H9 (cell line): ENCODE measurements around the gene GSTP1. TPM values are rescaled to one million over a fixed set of nuclear protein-coding genes. Genes with fewer than 3 reads are reported as not detected.

Experiments used
- DNase-seq: peaks from one replicate; pipeline ENCODE4 v3.0.0-alpha.2; 2017
- H2AFZ ChIP-seq: one replicate; pipeline ENCODE4 v1.6.1; 2013; ENCODE audit warnings: mild to moderate bottlenecking, low read length, control low read depth, moderate library complexity
- H2AK5ac ChIP-seq: 2 replicates; pipeline ENCODE4 v1.6.1; 2013; ENCODE audit warnings: low read length, control low read depth, mixed read lengths; ENCODE audit not compliant: insufficient read length
- H2BK120ac ChIP-seq: one replicate; pipeline ENCODE4 v1.6.1; 2013; ENCODE audit warnings: low read depth, mild to moderate bottlenecking, low read length, control low read depth, inconsistent platforms; ENCODE audit not compliant: poor library complexity, severe bottlenecking
- H2BK12ac ChIP-seq: 2 replicates; pipeline ENCODE4 v1.6.1; 2013; ENCODE audit warnings: low read length, control low read depth, mixed read lengths, low read depth; ENCODE audit not compliant: insufficient read length
- H2BK15ac ChIP-seq: 2 replicates; pipeline ENCODE4 v1.6.1; 2013; ENCODE audit warnings: low read depth, low read length, control low read depth
- H2BK20ac ChIP-seq: one replicate; pipeline ENCODE4 v1.6.1; 2013; ENCODE audit warnings: low read depth, mild to moderate bottlenecking, low read length, control low read depth, inconsistent platforms; ENCODE audit not compliant: poor library complexity, severe bottlenecking
- H2BK5ac ChIP-seq: 2 replicates; pipeline ENCODE4 v1.6.1; 2013; ENCODE audit warnings: low read length, control low read depth, mixed read lengths; ENCODE audit not compliant: insufficient read length
- H3K14ac ChIP-seq: 2 replicates; pipeline ENCODE4 v1.6.1; 2013; ENCODE audit warnings: low read length, control low read depth; ENCODE audit not compliant: insufficient read depth
- H3K18ac ChIP-seq: 2 replicates; pipeline ENCODE4 v1.6.1; 2013; ENCODE audit warnings: low read depth, mild to moderate bottlenecking, mixed read lengths, low read length, control low read depth; ENCODE audit not compliant: insufficient read length
- H3K23ac ChIP-seq: 2 replicates; pipeline ENCODE4 v1.6.1; 2013; ENCODE audit warnings: low read length, control low read depth, mixed read lengths, low read depth; ENCODE audit not compliant: insufficient read length
- H3K23me2 ChIP-seq: 2 replicates; pipeline ENCODE4 v1.6.1; 2013; ENCODE audit warnings: low read depth, mild to moderate bottlenecking, mixed read lengths, low read length, control low read depth; ENCODE audit not compliant: insufficient read length, poor library complexity, severe bottlenecking
- H3K27ac ChIP-seq: 2 replicates; pipeline ENCODE4 v1.5.1; 2013; ENCODE audit warnings: low read length, control low read depth, mixed read lengths, low read depth; ENCODE audit not compliant: insufficient read length
- H3K27me3 ChIP-seq: 2 replicates; pipeline ENCODE4 v1.6.1; 2013; ENCODE audit warnings: low read length, control low read depth, inconsistent platforms; ENCODE audit not compliant: insufficient read depth
- H3K4ac ChIP-seq: 2 replicates; pipeline ENCODE4 v1.6.1; 2013; ENCODE audit warnings: low read depth, mild to moderate bottlenecking, control low read depth, inconsistent platforms, low read length, moderate library complexity
- H3K4me1 ChIP-seq: 2 replicates; pipeline ENCODE4 v1.6.1; 2013; ENCODE audit warnings: low read length, control low read depth, inconsistent platforms; ENCODE audit not compliant: insufficient read depth
- H3K4me2 ChIP-seq: 2 replicates; pipeline ENCODE4 v1.6.1; 2013; ENCODE audit warnings: low read length, control low read depth, mixed read lengths; ENCODE audit not compliant: insufficient read length, insufficient read depth
- H3K56ac ChIP-seq: 2 replicates; pipeline ENCODE4 v1.6.1; 2013; ENCODE audit warnings: low read depth, mild to moderate bottlenecking, mixed read lengths, low read length, control low read depth; ENCODE audit not compliant: insufficient read length
- H3K79me1 ChIP-seq: 2 replicates; pipeline ENCODE4 v1.6.1; 2013; ENCODE audit warnings: low read depth, mild to moderate bottlenecking, moderate library complexity, low read length, control low read depth, inconsistent platforms; ENCODE audit not compliant: insufficient read depth, poor library complexity, severe bottlenecking
- H3K79me2 ChIP-seq: 2 replicates; pipeline ENCODE4 v1.6.1; 2013; ENCODE audit warnings: low read length, control low read depth, inconsistent platforms; ENCODE audit not compliant: insufficient read depth
- H3K9ac ChIP-seq: 2 replicates; pipeline ENCODE4 v1.6.1; 2013; ENCODE audit warnings: low read length, control low read depth, mixed read lengths; ENCODE audit not compliant: insufficient read length; ENCODE audit errors: extremely low read depth
- H3K9me3 ChIP-seq: one replicate; pipeline ENCODE4 v1.6.1; 2013; ENCODE audit warnings: low read depth, low read length, inconsistent platforms; ENCODE audit not compliant: control insufficient read depth
- H3T11ph ChIP-seq: one replicate; pipeline ENCODE4 v1.6.1; 2013; ENCODE audit warnings: mild to moderate bottlenecking, low read length, control low read depth, inconsistent platforms
- H4K20me1 ChIP-seq: one replicate; pipeline ENCODE4 v1.6.1; 2013; ENCODE audit not compliant: control insufficient read depth, insufficient read length, insufficient read depth
- H4K5ac ChIP-seq: 2 replicates; pipeline ENCODE4 v1.6.1; 2013; ENCODE audit warnings: low read depth, mild to moderate bottlenecking, mixed read lengths, low read length, control low read depth; ENCODE audit not compliant: insufficient read length
- H4K8ac ChIP-seq: replicated peaks from 2 replicates; pipeline ENCODE4 v1.6.1; 2013; ENCODE audit warnings: low read length, control low read depth, mixed read lengths, low read depth; ENCODE audit not compliant: insufficient read length
- H4K91ac ChIP-seq: 2 replicates; pipeline ENCODE4 v1.6.1; 2013; ENCODE audit warnings: low read depth, mild to moderate bottlenecking, moderate library complexity, mixed read lengths, low read length, control low read depth; ENCODE audit not compliant: insufficient read length
- H3K27ac Mint-ChIP-seq, 3 experiments: 2 replicates in 2 of 3; 3 replicates in 1 of 3; pipeline ENCODE4 v1.8.0; 2020 to 2021; ENCODE audit warnings: mixed read lengths in 3 of 3, mild to moderate bottlenecking in 1 of 3, moderate library complexity in 1 of 3
- H3K27me3 Mint-ChIP-seq: 2 replicates; pipeline ENCODE4 v1.8.0; 2021; ENCODE audit warnings: low read depth, mild to moderate bottlenecking, moderate library complexity, mixed read lengths
- H3K36me3 Mint-ChIP-seq, 3 experiments: 2 replicates in 2 of 3; 3 replicates in 1 of 3; pipeline ENCODE4 v1.8.0; 2020 to 2021; ENCODE audit warnings: low read depth in 3 of 3, mixed read lengths in 3 of 3; ENCODE audit not compliant: insufficient read depth in 1 of 3
- H3K4me1 Mint-ChIP-seq, 2 experiments: 2 replicates each; pipeline ENCODE4 v1.8.0; 2020; ENCODE audit warnings: mixed read lengths in 2 of 2
- H3K4me3 Mint-ChIP-seq, 2 experiments: 2 replicates in 1 of 2; 3 replicates in 1 of 2; pipeline ENCODE4 v1.8.0; 2020 to 2021; ENCODE audit warnings: mild to moderate bottlenecking in 2 of 2, mixed read lengths in 2 of 2, moderate library complexity in 1 of 2
- H3K9me3 Mint-ChIP-seq, 2 experiments: 2 replicates in 1 of 2; 3 replicates in 1 of 2; pipeline ENCODE4 v1.8.0; 2020; ENCODE audit warnings: mild to moderate bottlenecking in 2 of 2, mixed read lengths in 2 of 2, moderate library complexity in 1 of 2
- CTCF ChIP-seq: fragments of 200-600 bp; sonication (generic); conservative IDR thresholded peaks from 3 replicates; pipeline ENCODE4 v1.8.0; 2021; ENCODE audit warnings: antibody characterized with exemption, mild to moderate bottlenecking
- WGBS: extraction: QIAGEN DNeasy Blood & Tissue Kit; methylation state at CpG from one replicate; pipeline ENCODE4 v1.1.7; 2013; ENCODE audit warnings: missing lambda C conversion rate, low lambda C conversion rate, mixed read lengths; ENCODE audit not compliant: insufficient read length; ENCODE audit errors: extremely low coverage; 5-methylcytosine and 5-hydroxymethylcytosine counted together
- total RNA-seq: library from RNA; stranded (reverse); gene quantifications from 2 replicates; pipeline ENCODE4 v1.2.1, GENCODE V29; 2021

The GSTP1 gene
- total RNA-seq, 1 experiment from 2014 or later = 1,469 TPM

- no peak overlapping the region for H2BK5ac ChIP-seq
- H3K23ac ChIP-seq = no peak overlapping the region
- H2BK15ac ChIP-seq = no peak overlapping the region
- no peaks in the 10 kb centered on the region for H3K9me3 ChIP-seq
- Mint-ChIP-seq H3K9me3 (peaks cover 0 to 6% of the 10 kb centered on the region in 2 experiments; a peak in 3 of 5 replicates), H3K27me3 (peaks cover 18% of the 10 kb centered on the region), H3K36me3 (peaks cover 20 to 34% (median 29%) of the 10 kb centered on the region in 3 experiments), H3K4me3 (no peak overlapping the region), H3K4me1 (peaks cover 36 to 47% of the 10 kb centered on the region in 2 experiments), H3K27ac (peak overlapping the region in 1 of 3 experiments; percentile 92; a peak in 2 of 7 replicates)
- no peak overlapping the region for H2BK12ac ChIP-seq
- peak overlapping the region; percentile 53 for H3K27ac ChIP-seq
- WGBS = no CpG with 5 or more reads among the region's 15 CpGs
- no peak overlapping the region for H3K9ac ChIP-seq
- no peak overlapping the region for H3K56ac ChIP-seq
- no peaks in the 10 kb centered on the region for H3K27me3 ChIP-seq
- no peak overlapping the region for H2AFZ ChIP-seq
- H3K23me2 ChIP-seq = no peaks in the 10 kb centered on the region
- H3K4me1 ChIP-seq = no peaks in the 10 kb centered on the region; the same call in 1 of the 2 replicates
- H2BK120ac ChIP-seq = no peak overlapping the region
- H2AK5ac ChIP-seq = no peak overlapping the region
- H4K5ac ChIP-seq = no peak overlapping the region
- no peak overlapping the region for H4K91ac ChIP-seq
- H3K4me2 ChIP-seq = no peak overlapping the region
- no peaks in the 10 kb centered on the region for H3K79me1 ChIP-seq
- no peak overlapping the region for H3K4ac ChIP-seq
- no peak overlapping the region for H3T11ph ChIP-seq
- H4K8ac ChIP-seq = no peak overlapping the region
- H3K18ac ChIP-seq = no peak overlapping the region
- TF ChIP-seq CTCF = no peak
- DNase-seq = peak; percentile 67
- no peaks in the 10 kb centered on the region for H3K79me2 ChIP-seq
- H2BK20ac ChIP-seq = no peak overlapping the region
- H3K14ac ChIP-seq = no peak overlapping the region
- no peaks in the 10 kb centered on the region for H4K20me1 ChIP-seq
Measured at GRCh38 chr11:67627812-67628624, 44.4 kb downstream of the GSTP1 start.
